IMR-90 (cell line): ENCODE measurements around the gene KLHL9. TPM values are rescaled to one million over a fixed set of nuclear protein-coding genes. Genes with fewer than 3 reads are reported as not detected.

ENCODE experiments used
- ATAC-seq: fragments of 200-7000 bp; cut with Tn5 transposase; 2 replicates; pipeline ENCODE4 v1.9.1; 2020; ENCODE audit warnings: low read depth, mild to moderate bottlenecking, moderate library complexity
- BruUV-seq: library from RNA; stranded (reverse); fragments of 400-500 nt; replicated peaks from 2 replicates; lab custom pipeline; 2021; lab: Mats Ljungman, UMichigan
- CTCF ChIA-PET: fragments of 300-600 bp; formaldehyde crosslinking; extraction: SDS; loops from one replicate; lab custom pipeline; 2021; ENCODE audit warnings: antibody characterized with exemption; lab: Yijun Ruan, JAX
- POLR2A ChIA-PET: fragments of 300-600 bp; sonication (Branson Sonifier 250); formaldehyde crosslinking; loops from one replicate; lab custom pipeline; 2022; ENCODE audit warnings: antibody characterized with exemption; ENCODE audit not compliant: unreplicated experiment; lab: Charles Lee
- DNase-seq: peaks from one replicate; pipeline ENCODE4 v3.0.0; 2013
- H2AFZ ChIP-seq: replicated peaks from 2 replicates; pipeline ENCODE3; 2013; ENCODE audit warnings: low read length, mild to moderate bottlenecking; ENCODE audit not compliant: poor library complexity
- H2AK5ac ChIP-seq: 2 replicates; pipeline ENCODE4 v1.6.1; 2013; ENCODE audit warnings: low read depth, low read length, inconsistent platforms
- H2AK9ac ChIP-seq: replicated peaks from 2 replicates; pipeline ENCODE3; 2013; ENCODE audit warnings: mild to moderate bottlenecking, low read depth, low read length, moderate library complexity; ENCODE audit not compliant: poor library complexity
- H2BK120ac ChIP-seq: 2 replicates; pipeline ENCODE4 v1.6.1; 2013; ENCODE audit warnings: low read depth, low read length, inconsistent platforms
- H2BK15ac ChIP-seq: 3 replicates; pipeline ENCODE4 v1.6.1; 2013; ENCODE audit warnings: low read depth, low read length, inconsistent platforms
- H2BK20ac ChIP-seq: 2 replicates; pipeline ENCODE4 v1.6.1; 2013; ENCODE audit warnings: low read depth, mild to moderate bottlenecking, inconsistent platforms, low read length, moderate library complexity
- H2BK5ac ChIP-seq: 2 replicates; pipeline ENCODE4 v1.6.1; 2013; ENCODE audit warnings: mild to moderate bottlenecking, low read depth, low read length, inconsistent platforms; ENCODE audit not compliant: poor library complexity, severe bottlenecking
- H3K14ac ChIP-seq: replicated peaks from 2 replicates; pipeline ENCODE4 v1.6.1; 2013; ENCODE audit warnings: low read depth, low read length, inconsistent platforms
- H3K18ac ChIP-seq: 2 replicates; pipeline ENCODE4 v1.6.1; 2013; ENCODE audit warnings: low read depth, low read length, control low read depth
- H3K23ac ChIP-seq: 2 replicates; pipeline ENCODE4 v1.6.1; 2013; ENCODE audit warnings: low read depth, low read length, inconsistent platforms
- H3K27ac ChIP-seq: 2 replicates; pipeline ENCODE4 v1.5.1; 2013; ENCODE audit warnings: mild to moderate bottlenecking, control low read depth, low read length; ENCODE audit not compliant: insufficient read depth
- H3K27me3 ChIP-seq: 2 replicates; pipeline ENCODE4 v1.6.1; 2013; ENCODE audit warnings: low read length; ENCODE audit not compliant: control insufficient read depth, insufficient read depth
- H3K36me3 ChIP-seq: 2 replicates; pipeline ENCODE4 v1.6.1; 2013; ENCODE audit warnings: low read length, mixed read lengths; ENCODE audit not compliant: control insufficient read depth, insufficient read depth
- H3K4ac ChIP-seq: 2 replicates; pipeline ENCODE4 v1.6.1; 2013; ENCODE audit warnings: low read depth, low read length, inconsistent platforms
- H3K4me1 ChIP-seq: 2 replicates; pipeline ENCODE4 v1.6.1; 2013; ENCODE audit warnings: low read length, mixed read lengths; ENCODE audit not compliant: control insufficient read depth, insufficient read depth
- H3K4me2 ChIP-seq: 2 replicates; pipeline ENCODE4 v1.6.1; 2013; ENCODE audit warnings: low read depth, mild to moderate bottlenecking, control low read depth, low read length, moderate library complexity
- H3K4me3 ChIP-seq: 2 replicates; pipeline ENCODE4 v1.5.1; 2013; ENCODE audit warnings: low read depth, mild to moderate bottlenecking, control low read depth, low read length, moderate library complexity; ENCODE audit not compliant: insufficient read depth
- H3K56ac ChIP-seq: 2 replicates; pipeline ENCODE4 v1.6.1; 2013; ENCODE audit warnings: low read length, inconsistent platforms; ENCODE audit not compliant: insufficient read depth; ENCODE audit errors: extremely low read depth
- H3K79me1 ChIP-seq, 2 experiments: 2 replicates each; pipeline ENCODE4 v1.6.1; 2013; ENCODE audit warnings: low read length in 2 of 2, inconsistent platforms in 1 of 2, low read depth in 1 of 2
- H3K9ac ChIP-seq: 2 replicates; pipeline ENCODE4 v1.6.1; 2013; ENCODE audit warnings: low read depth, low read length, control low read depth
- H3K9me1 ChIP-seq: 2 replicates; pipeline ENCODE4 v1.6.1; 2013; ENCODE audit warnings: low read length, inconsistent platforms; ENCODE audit not compliant: insufficient read depth
- H3K9me3 ChIP-seq: 2 replicates; pipeline ENCODE4 v1.6.1; 2013; ENCODE audit warnings: low read length; ENCODE audit not compliant: control insufficient read depth, insufficient read depth
- H4K20me1 ChIP-seq: 2 replicates; pipeline ENCODE4 v1.6.1; 2013; ENCODE audit warnings: low read length, inconsistent platforms; ENCODE audit not compliant: insufficient read depth
- H4K5ac ChIP-seq: 2 replicates; pipeline ENCODE4 v1.6.1; 2013; ENCODE audit warnings: mild to moderate bottlenecking, low read depth, low read length, control low read depth
- H4K8ac ChIP-seq, 2 experiments: 2 replicates each; pipeline ENCODE4 v1.6.1; 2013; ENCODE audit warnings: low read depth in 2 of 2, low read length in 2 of 2, control low read depth in 1 of 2, inconsistent platforms in 1 of 2
- H4K91ac ChIP-seq: 2 replicates; pipeline ENCODE4 v1.6.1; 2013; ENCODE audit warnings: low read depth, low read length, inconsistent platforms; ENCODE audit not compliant: insufficient read depth
- BHLHE40 ChIP-seq: fragments of 150-350 bp; IDR thresholded peaks from 2 replicates; pipeline ENCODE4 v1.6.1; 2016; ENCODE audit warnings: mild to moderate bottlenecking, low read depth, low read length
- CHD1 ChIP-seq: IDR thresholded peaks from 2 replicates; pipeline ENCODE4 v1.6.1; 2012; ENCODE audit warnings: low read depth, low read length, improper control_type of control experiment
- CTCF ChIP-seq: conservative IDR thresholded peaks from 2 replicates; pipeline ENCODE4 v1.5.1; 2012; ENCODE audit warnings: mild to moderate bottlenecking, low read depth, low read length, improper control_type of control experiment
- FOS ChIP-seq: fragments of 150-350 bp; IDR thresholded peaks from 2 replicates; pipeline ENCODE4 v1.6.1; 2016; ENCODE audit warnings: low read depth, low read length
- MAFK ChIP-seq: IDR thresholded peaks from 2 replicates; pipeline ENCODE4 v1.6.1; 2012; ENCODE audit warnings: low read depth, low read length, improper control_type of control experiment
- RCOR1 ChIP-seq: IDR thresholded peaks from 2 replicates; pipeline ENCODE4 v1.6.1; 2012; ENCODE audit warnings: mild to moderate bottlenecking, low read length, improper control_type of control experiment; ENCODE audit not compliant: insufficient replicate concordance
- RFX5 ChIP-seq: IDR thresholded peaks from 2 replicates; pipeline ENCODE4 v1.8.0; 2012; ENCODE audit warnings: low read depth, mild to moderate bottlenecking, low read length, moderate library complexity
- WGBS, 2 experiments: methylation state at CpG; one replicate each; pipeline versions ENCODE4 v1.1.5 to v1.1.7; 2013; ENCODE audit warnings: missing lambda C conversion rate in 2 of 2; ENCODE audit not compliant: insufficient read length in 1 of 2; ENCODE audit errors: extremely low coverage in 2 of 2; 5-methylcytosine and 5-hydroxymethylcytosine counted together
- dilution Hi-C: fragments of 300-500 bp; cut with HindIII; formaldehyde crosslinking; loops from one replicate; pipeline ENCODE4 v1.14.3; 2018; ENCODE audit warnings: low sequenced_read_pairs; ENCODE audit not compliant: unreplicated experiment
- in situ Hi-C: fragments of 300-500 bp; cut with MboI; formaldehyde crosslinking; loops from 3 replicates; pipeline ENCODE4 v1.14.3; 2019; ENCODE audit warnings: low sequenced_read_pairs, inconsistent platforms, mixed read lengths
- intact Hi-C: fragments of 100-400 bp; cut with micrococcal nuclease; formaldehyde crosslinking; loops from 2 replicates; pipeline ENCODE4 v1.10.0; 2022
- polyA plus RNA-seq, 3 experiments: library from polyadenylated mRNA; depleted of rRNA; stranded (reverse); fragments of >200 nt; gene quantifications; 2 replicates each; pipeline ENCODE4 v1.2.3, GENCODE V29; 2012; ENCODE audit warnings: low replicate concordance in 1 of 3
- total RNA-seq: library from RNA; depleted of rRNA; stranded (reverse); fragments of >200 nt; gene quantifications from 2 replicates; pipeline ENCODE4 v1.2.3, GENCODE V29; 2012

The KLHL9 gene
- total and polyA plus RNA-seq, 2 of the 4 experiments (the other 2 are of a cell fraction), result 12.9 to 46.4 TPM

- H3K9me3 ChIP-seq, result no peaks in the 10 kb centered on the region
- no peaks in the 10 kb centered on the region for H3K9me1 ChIP-seq
- H3K27me3 ChIP-seq, result peaks cover 31% of the 10 kb centered on the region
- ATAC-seq (no peak), DNase-seq (no peak)
- no peaks in the 10 kb centered on the region for H4K20me1 ChIP-seq
- no peak overlapping the region for H3K4me3 ChIP-seq
- in situ Hi-C loops (no loop called here), dilution Hi-C loops (no loop called here), intact Hi-C loops (loop anchor here (5.0 kb wide), 1 partner anchor 34 kb away; no protein-coding TSS in a partner anchor)
- H3K14ac ChIP-seq, result no peak overlapping the region
- 0% methylated on average over 1 of the region's 5 CpGs; no CpG with 5 or more reads in 1 of the 2 experiments for WGBS, 2 experiments
- H3K27ac ChIP-seq, result no peak overlapping the region
- no peak overlapping the region for H2BK20ac ChIP-seq
- H4K8ac ChIP-seq, result no peak overlapping the region
- H4K91ac ChIP-seq, result no peak overlapping the region
- no peaks in the 10 kb centered on the region for H3K36me3 ChIP-seq
- TF ChIP-seq MAFK (no peak), RFX5 (no peak), BHLHE40 (no peak), FOS (no peak), CTCF (no peak), RCOR1 (no peak), CHD1 (no peak)
- H3K79me1 ChIP-seq, result no peaks in the 10 kb centered on the region
- no peak overlapping the region for H4K5ac ChIP-seq
- H3K4me2 ChIP-seq, result no peak overlapping the region
- no peaks in the 10 kb centered on the region for H3K4me1 ChIP-seq
- no peak overlapping the region for H3K56ac ChIP-seq
- CTCF ChIA-PET, result interaction anchor here (2.4 kb wide), 1 partner anchor 14 kb away, joined by 6 read pairs; no protein-coding TSS in a partner anchor
- H2BK120ac ChIP-seq, result no peak overlapping the region
- no peak overlapping the region for H3K23ac ChIP-seq
- no peak overlapping the region for H3K4ac ChIP-seq
- H2AK5ac ChIP-seq, result no peak overlapping the region
- H2BK5ac ChIP-seq, result no peak overlapping the region
- H3K9ac ChIP-seq, result no peak overlapping the region
- no peak overlapping the region for H2AFZ ChIP-seq
- no peak overlapping the region for H2AK9ac ChIP-seq
- BruUV-seq, result no TSS peak
- H2BK15ac ChIP-seq, result no peak overlapping the region
- POLR2A ChIA-PET, result no interaction called here
- H3K18ac ChIP-seq, result no peak overlapping the region
Measured at GRCh38 chr9:21381448-21382339, 46.5 kb upstream of the KLHL9 start.
